Glutamatergic neuron (in vitro differentiated cells): ENCODE data around the gene NTRK1. TPM values are rescaled to one million over a fixed set of nuclear protein-coding genes. Genes with fewer than 3 reads are reported as not detected.

Source experiments
- DNase-seq: peaks from one replicate; pipeline ENCODE4 v3.0.0; 2022
- H3K27ac Mint-ChIP-seq: one replicate; pipeline ENCODE4 v1.8.0; 2020; ENCODE audit warnings: mild to moderate bottlenecking, mixed read lengths, inconsistent platforms; ENCODE audit not compliant: unreplicated experiment
- H3K27me3 Mint-ChIP-seq: one replicate; pipeline ENCODE4 v1.8.0; 2020; ENCODE audit warnings: mild to moderate bottlenecking, moderate library complexity, mixed read lengths, inconsistent platforms; ENCODE audit not compliant: unreplicated experiment
- H3K36me3 Mint-ChIP-seq: one replicate; pipeline ENCODE4 v1.8.0; 2020; ENCODE audit warnings: mild to moderate bottlenecking, mixed read lengths, inconsistent platforms; ENCODE audit not compliant: unreplicated experiment
- H3K4me1 Mint-ChIP-seq: one replicate; pipeline ENCODE4 v1.8.0; 2020; ENCODE audit warnings: mild to moderate bottlenecking, low read depth, mixed read lengths, inconsistent platforms; ENCODE audit not compliant: unreplicated experiment
- H3K4me3 Mint-ChIP-seq: one replicate; pipeline ENCODE4 v1.8.0; 2020; ENCODE audit warnings: mild to moderate bottlenecking, mixed read lengths, inconsistent platforms; ENCODE audit not compliant: unreplicated experiment
- H3K9me3 Mint-ChIP-seq: one replicate; pipeline ENCODE4 v1.8.0; 2020; ENCODE audit warnings: mild to moderate bottlenecking, moderate library complexity, mixed read lengths, inconsistent platforms; ENCODE audit not compliant: unreplicated experiment
- total RNA-seq: library from RNA; stranded (reverse); fragmentation: NEBNext Ultra II Directional; extraction: Animal tissue kit (Norgen Biotek cat#: 25700); gene quantifications from one replicate; pipeline ENCODE4 v1.2.1, GENCODE V29; 2021; ENCODE audit not compliant: unreplicated experiment
- TF ChIP-seq, protein P1 (sequence below): fragments of 200-600 bp; sonication (generic); IDR thresholded peaks from one replicate; pipeline ENCODE4 v1.5.0; 2021; ENCODE audit not compliant: partially characterized antibody, unreplicated experiment

The NTRK1 gene
- total RNA-seq, 1 donor from 2014 or later: 296 TPM

DNA sequence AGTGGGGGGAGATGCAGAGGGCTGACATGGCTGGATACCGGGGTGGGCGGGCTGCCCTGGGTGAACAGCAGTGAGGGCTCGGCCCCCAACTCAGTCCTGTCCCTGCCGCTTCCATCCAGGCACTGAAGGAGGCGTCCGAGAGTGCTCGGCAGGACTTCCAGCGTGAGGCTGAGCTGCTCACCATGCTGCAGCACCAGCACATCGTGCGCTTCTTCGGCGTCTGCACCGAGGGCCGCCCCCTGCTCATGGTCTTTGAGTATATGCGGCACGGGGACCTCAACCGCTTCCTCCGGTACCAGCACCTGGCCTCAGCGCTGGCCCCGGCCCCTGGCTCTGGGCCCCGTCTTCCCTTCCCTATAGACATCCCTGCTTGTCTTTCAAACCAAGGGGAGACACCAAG is 15.6 kb downstream of the NTRK1 start:
- Mint-ChIP-seq H3K36me3 (no peaks in the 10 kb centered on the region), H3K9me3 (peaks cover 9% of the 10 kb centered on the region), H3K27me3 (peaks cover 16% of the 10 kb centered on the region), H3K27ac (peak overlapping the region; percentile 29), H3K4me3 (peak overlapping the region; percentile 51), H3K4me1 (peaks cover 63% of the 10 kb centered on the region)
- peak; percentile 65 for DNase-seq
- TF ChIP-seq, protein P1, sequence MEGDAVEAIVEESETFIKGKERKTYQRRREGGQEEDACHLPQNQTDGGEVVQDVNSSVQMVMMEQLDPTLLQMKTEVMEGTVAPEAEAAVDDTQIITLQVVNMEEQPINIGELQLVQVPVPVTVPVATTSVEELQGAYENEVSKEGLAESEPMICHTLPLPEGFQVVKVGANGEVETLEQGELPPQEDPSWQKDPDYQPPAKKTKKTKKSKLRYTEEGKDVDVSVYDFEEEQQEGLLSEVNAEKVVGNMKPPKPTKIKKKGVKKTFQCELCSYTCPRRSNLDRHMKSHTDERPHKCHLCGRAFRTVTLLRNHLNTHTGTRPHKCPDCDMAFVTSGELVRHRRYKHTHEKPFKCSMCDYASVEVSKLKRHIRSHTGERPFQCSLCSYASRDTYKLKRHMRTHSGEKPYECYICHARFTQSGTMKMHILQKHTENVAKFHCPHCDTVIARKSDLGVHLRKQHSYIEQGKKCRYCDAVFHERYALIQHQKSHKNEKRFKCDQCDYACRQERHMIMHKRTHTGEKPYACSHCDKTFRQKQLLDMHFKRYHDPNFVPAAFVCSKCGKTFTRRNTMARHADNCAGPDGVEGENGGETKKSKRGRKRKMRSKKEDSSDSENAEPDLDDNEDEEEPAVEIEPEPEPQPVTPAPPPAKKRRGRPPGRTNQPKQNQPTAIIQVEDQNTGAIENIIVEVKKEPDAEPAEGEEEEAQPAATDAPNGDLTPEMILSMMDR: no peak

DNA sequence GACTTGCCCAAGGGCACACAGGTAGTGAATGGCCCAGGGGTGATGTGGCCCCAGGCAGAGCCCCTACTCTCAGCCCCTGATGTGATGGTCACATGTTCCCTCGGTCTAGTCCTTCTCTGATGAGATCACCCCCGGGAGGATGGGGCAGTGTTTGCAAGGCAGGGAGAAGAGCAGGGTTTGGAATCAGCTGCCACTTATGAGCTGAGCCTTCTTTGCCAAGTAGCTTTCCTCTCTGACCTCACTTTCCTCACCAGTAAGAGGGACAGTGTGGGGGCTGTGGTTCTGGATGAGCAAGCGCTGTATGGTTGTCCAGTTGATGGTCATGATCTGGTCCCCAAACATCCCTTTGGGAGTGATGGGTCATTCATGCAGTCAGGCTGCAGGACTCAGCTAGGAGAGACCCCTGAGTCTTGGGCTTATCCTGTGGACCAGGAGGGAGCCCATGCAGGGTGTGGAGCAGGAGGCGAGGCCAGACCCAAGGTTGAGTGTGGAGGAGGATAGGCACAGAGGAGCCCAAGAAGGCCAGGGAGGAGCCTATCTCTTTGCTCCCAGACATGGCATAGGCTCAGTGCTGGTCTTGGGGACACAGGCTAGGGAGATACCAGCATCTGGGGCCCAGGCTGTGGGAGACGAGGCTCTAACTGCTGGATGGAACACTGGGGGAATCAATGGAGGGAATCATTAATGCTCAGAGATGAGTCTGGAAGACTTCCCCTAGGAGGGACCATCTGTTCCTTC is 16.9 kb downstream of the NTRK1 start:
- Mint-ChIP-seq H3K36me3 (no peaks in the 10 kb centered on the region), H3K4me3 (peak overlapping the region; percentile 65), H3K27me3 (peaks cover 24% of the 10 kb centered on the region), H3K4me1 (peaks cover 69% of the 10 kb centered on the region), H3K9me3 (peaks cover 7% of the 10 kb centered on the region), H3K27ac (peak overlapping the region; percentile 64)
- no peak for DNase-seq
- TF ChIP-seq, protein P1: no peak

DNA sequence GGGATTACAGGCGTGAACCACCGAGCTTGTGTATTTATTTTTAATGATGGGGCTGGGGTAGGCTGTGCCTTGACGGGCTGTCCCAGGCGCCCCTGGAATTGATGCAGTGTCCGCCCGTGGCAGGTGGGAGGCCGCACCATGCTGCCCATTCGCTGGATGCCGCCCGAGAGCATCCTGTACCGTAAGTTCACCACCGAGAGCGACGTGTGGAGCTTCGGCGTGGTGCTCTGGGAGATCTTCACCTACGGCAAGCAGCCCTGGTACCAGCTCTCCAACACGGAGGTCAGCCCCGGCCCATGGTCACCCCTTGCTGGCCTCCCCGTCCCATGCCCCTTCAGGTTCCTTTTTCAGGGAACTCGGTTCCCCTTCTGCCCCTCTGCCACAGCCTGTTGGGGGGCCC is 19.2 kb downstream of the NTRK1 start:
- Mint-ChIP-seq H3K27ac (peak overlapping the region; percentile 84), H3K36me3 (no peaks in the 10 kb centered on the region), H3K4me1 (peaks cover 73% of the 10 kb centered on the region), H3K9me3 (peaks cover 6% of the 10 kb centered on the region), H3K4me3 (no peak overlapping the region), H3K27me3 (peaks cover 28% of the 10 kb centered on the region)
- TF ChIP-seq, protein P1: no peak
- DNase-seq: no peak

DNA sequence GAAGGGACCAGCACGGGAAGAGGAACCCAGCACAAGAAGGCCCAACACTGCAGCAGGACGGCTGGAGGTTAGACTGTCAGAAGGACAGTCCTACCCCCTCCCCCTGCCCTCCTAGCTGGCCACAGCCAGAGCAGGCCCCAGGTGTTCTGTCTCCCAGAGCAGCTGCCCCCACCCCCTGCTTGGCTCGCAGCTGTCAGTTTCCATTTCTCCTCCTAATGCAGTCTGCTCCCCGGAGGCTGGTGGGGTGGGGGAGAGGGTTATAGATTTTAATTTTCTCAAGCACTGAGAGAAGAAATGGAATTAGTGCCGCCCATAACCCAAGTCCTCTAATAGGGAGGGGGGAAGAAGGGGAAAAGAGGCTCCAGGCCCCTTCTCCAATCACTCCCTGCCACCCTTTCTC is 19.8 kb downstream of the NTRK1 start:
- H3K4me1 Mint-ChIP-seq: peaks cover 72% of the 10 kb centered on the region
- peak; percentile 64 for DNase-seq
- H3K27ac Mint-ChIP-seq: no peak overlapping the region
- H3K9me3 Mint-ChIP-seq: peaks cover 4% of the 10 kb centered on the region
- H3K36me3 Mint-ChIP-seq: no peaks in the 10 kb centered on the region
- H3K27me3 Mint-ChIP-seq: peaks cover 26% of the 10 kb centered on the region
- peak overlapping the region; percentile 44 for H3K4me3 Mint-ChIP-seq
- TF ChIP-seq, protein P1: no peak

DNA sequence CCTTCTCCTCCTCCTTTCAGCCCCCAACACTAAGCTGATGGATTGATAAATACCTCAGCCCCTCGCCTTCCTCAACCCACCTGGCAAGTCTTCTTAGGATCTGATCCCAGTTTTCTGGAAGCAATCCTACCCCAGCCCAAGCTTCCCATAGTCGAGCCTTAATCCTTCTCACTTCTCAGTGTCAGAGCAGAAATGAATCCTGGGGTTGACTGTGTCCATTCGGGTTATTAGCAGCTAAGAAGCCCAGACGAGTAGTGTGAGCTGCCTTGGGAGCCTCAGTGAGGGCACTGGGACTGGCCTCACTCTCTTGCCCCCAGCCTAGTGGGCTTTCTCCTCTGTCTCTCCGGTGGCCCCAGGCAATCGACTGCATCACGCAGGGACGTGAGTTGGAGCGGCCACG is 20.4 kb downstream of the NTRK1 start:
- H3K9me3 Mint-ChIP-seq: peaks cover 5% of the 10 kb centered on the region
- H3K27me3 Mint-ChIP-seq: peaks cover 28% of the 10 kb centered on the region
- TF ChIP-seq, protein P1: no peak
- peak overlapping the region; percentile 44 for H3K4me3 Mint-ChIP-seq
- H3K27ac Mint-ChIP-seq: peak overlapping the region; percentile 62
- H3K4me1 Mint-ChIP-seq: peaks cover 76% of the 10 kb centered on the region
- no peak for DNase-seq
- H3K36me3 Mint-ChIP-seq: no peaks in the 10 kb centered on the region
